NCI-H2081 treated with DMSO at 0.1 percent for 48 hours (cell line): ENCODE measurements around the gene BEND6.
"Not testable (repeated sequence)": the region's sequence is repeated elsewhere in the genome, so short reads cannot be mapped to it uniquely, and the experiment has no call there.

Experiments
- DNase-seq: peaks from one replicate; lab custom pipeline; 2025; lab: John Stamatoyannopoulos, UW

Gene BEND6

GRCh38 chr6:56984361-56984760 lies 29.5 kb downstream of the BEND6 start:
- no peak for DNase-seq

- DNase-seq, result no peak
Measured at GRCh38 chr6:56984884-56985283, 30.0 kb downstream of the BEND6 start.

GRCh38 chr6:56986611-56987010 lies 31.7 kb downstream of the BEND6 start:
- DNase-seq, result no peak

- DNase-seq, result no peak
Measured at GRCh38 chr6:56988145-56988544, 33.2 kb downstream of the BEND6 start.

GRCh38 chr6:56992036-56992435 lies 37.1 kb downstream of the BEND6 start:
- DNase-seq, result no peak

- DNase-seq, result no peak
Measured at GRCh38 chr6:56992703-56993102, 37.8 kb downstream of the BEND6 start.

GRCh38 chr6:56995347-56995902 lies 40.5 kb downstream of the BEND6 start:
- DNase-seq, result no peak

GRCh38 chr6:56996401-56996800 lies 41.5 kb downstream of the BEND6 start:
- no peak for DNase-seq

GRCh38 chr6:56999049-56999448 lies 44.1 kb downstream of the BEND6 start:
- no peak for DNase-seq

- not testable (repeated sequence) for DNase-seq
Measured at GRCh38 chr6:56999748-57000147, 44.8 kb downstream of the BEND6 start.

- no peak for DNase-seq
Measured at GRCh38 chr6:57002197-57002596, 47.3 kb downstream of the BEND6 start.

GRCh38 chr6:57004292-57004691 lies 49.4 kb downstream of the BEND6 start:
- no peak for DNase-seq

GRCh38 chr6:57006101-57006500 lies 51.2 kb downstream of the BEND6 start:
- no peak for DNase-seq

- not testable (repeated sequence) for DNase-seq
Measured at GRCh38 chr6:57008069-57008468, 53.2 kb downstream of the BEND6 start.

- no peak for DNase-seq
Measured at GRCh38 chr6:57013521-57013926, 58.6 kb downstream of the BEND6 start.

GRCh38 chr6:57017069-57017468 lies 62.2 kb downstream of the BEND6 start:
- DNase-seq, result no peak

GRCh38 chr6:57017841-57018240 lies 62.9 kb downstream of the BEND6 start:
- no peak for DNase-seq

GRCh38 chr6:57019434-57019833 lies 64.5 kb downstream of the BEND6 start:
- DNase-seq, result no peak

- peak; percentile 12 for DNase-seq
Measured at GRCh38 chr6:57021086-57021720, 66.3 kb downstream of the BEND6 start.

- no peak for DNase-seq
Measured at GRCh38 chr6:57024321-57024720, 69.4 kb downstream of the BEND6 start.

- no peak for DNase-seq
Measured at GRCh38 chr6:57024775-57025174, 69.9 kb downstream of the BEND6 start.

GRCh38 chr6:57026001-57026400 lies 71.1 kb downstream of the BEND6 start:
- DNase-seq, result no peak

GRCh38 chr6:57027301-57027700 lies 72.4 kb downstream of the BEND6 start:
- no peak for DNase-seq

- no peak for DNase-seq
Measured at GRCh38 chr6:57029213-57029612, 74.3 kb downstream of the BEND6 start.
